Measurements from ENCODE around the gene RTEL1. TPM values are rescaled to one million over a fixed set of nuclear protein-coding genes. Genes with fewer than 3 reads are reported as not detected.

The RTEL1 gene
- polyA plus RNA-seq, 1 of the 3 experiments (the other 2 are of a cell fraction) = 9.9 TPM

DNA sequence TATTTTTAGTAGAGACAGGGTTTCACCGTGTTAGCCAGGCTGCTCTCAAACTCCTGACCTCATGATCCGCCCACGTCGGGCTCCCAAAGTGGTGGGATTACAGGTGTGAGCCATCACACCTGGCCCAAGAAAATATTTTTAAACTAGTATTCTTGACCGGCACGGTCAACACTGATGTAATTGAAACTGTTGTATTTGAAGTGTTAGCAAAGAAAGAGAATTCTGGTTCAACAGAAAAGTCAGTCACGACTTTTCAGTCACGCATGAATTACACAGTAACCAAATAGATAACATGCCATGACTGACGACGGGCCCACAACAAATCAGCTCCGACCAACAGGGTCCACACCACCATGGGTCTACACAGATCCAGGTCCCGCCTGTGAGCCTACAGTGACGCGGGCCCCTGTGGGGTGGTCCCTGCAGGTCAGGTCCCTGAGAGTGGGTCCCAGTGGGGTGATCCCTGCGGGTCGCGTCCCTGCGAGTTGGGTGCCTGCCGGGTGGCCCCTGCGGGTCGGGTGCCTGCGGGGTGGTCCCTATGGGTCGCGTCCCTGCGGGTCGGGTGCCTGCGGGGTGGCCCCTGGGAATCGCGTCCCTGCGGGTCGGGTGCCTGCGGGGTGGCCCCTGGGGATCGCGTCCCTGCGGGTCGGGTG, 32.2 kb upstream of the RTEL1 start:
- Histone ChIP-seq H3K9me2 (no peaks in the 10 kb centered on the region), H4K20me1 (ENCODE audit: insufficient read depth) (no peaks in the 10 kb centered on the region), H3K4me2 (peak overlapping the region; percentile 98), H2AFZ (ENCODE audit: low read depth) (no peak overlapping the region), H3K4me1 (ENCODE audit: control insufficient read depth in 1 of 2, insufficient read depth in 2 of 2, low read depth in 1 of 2, low read length in 1 of 2) (peaks cover 6 to 8% of the 10 kb centered on the region in 2 experiments; a peak in 2 of 4 replicates), H3K79me2 (ENCODE audit: insufficient read depth) (peaks cover 62% of the 10 kb centered on the region), H3F3A (replicated peaks; ENCODE audit: insufficient read depth) (no peaks in the 10 kb centered on the region), H3K36me3 (replicated peaks in 1 of 2; ENCODE audit: control insufficient read depth in 1 of 2, insufficient read depth in 2 of 2, low read length in 1 of 2) (no peaks in the 10 kb centered on the region), H3K27ac (ENCODE audit: low read depth in 2 of 2, low read length in 1 of 2) (peak overlapping the region; percentile 52 to 90; a peak in 3 of 4 replicates), H3K9me3 (no peaks in the 10 kb centered on the region), H3K9ac (peak overlapping the region; percentile 96), H3K4me3 (ENCODE audit: low read depth in 2 of 2, low read length in 1 of 2) (peak overlapping the region; percentile 63 to 76), H3K27me3 (ENCODE audit: insufficient read depth) (no peaks in the 10 kb centered on the region)
- DNase-seq = peak; percentile 67
- POLR2A ChIA-PET = no interaction called here
- TF ChIP-seq POLR2AphosphoS5 (IDR thresholded peaks at IDR 0.05; ENCODE audit: low read depth, low read length) (peak; percentile 8; the same call in 1 of the 2 replicates), RCOR1 (IDR thresholded peaks at IDR 0.05; ENCODE audit: low read length) (no peak)
- WGBS (ENCODE audit: low lambda C conversion rate) = 49% methylated on average over 13 of the region's 36 CpGs
- CTCF ChIA-PET = interaction anchor here (1.1 to 1.2 kb wide), 2 partner anchors 82 to 88 kb away, joined by 3 read pairs; no protein-coding TSS in a partner anchor

DNA sequence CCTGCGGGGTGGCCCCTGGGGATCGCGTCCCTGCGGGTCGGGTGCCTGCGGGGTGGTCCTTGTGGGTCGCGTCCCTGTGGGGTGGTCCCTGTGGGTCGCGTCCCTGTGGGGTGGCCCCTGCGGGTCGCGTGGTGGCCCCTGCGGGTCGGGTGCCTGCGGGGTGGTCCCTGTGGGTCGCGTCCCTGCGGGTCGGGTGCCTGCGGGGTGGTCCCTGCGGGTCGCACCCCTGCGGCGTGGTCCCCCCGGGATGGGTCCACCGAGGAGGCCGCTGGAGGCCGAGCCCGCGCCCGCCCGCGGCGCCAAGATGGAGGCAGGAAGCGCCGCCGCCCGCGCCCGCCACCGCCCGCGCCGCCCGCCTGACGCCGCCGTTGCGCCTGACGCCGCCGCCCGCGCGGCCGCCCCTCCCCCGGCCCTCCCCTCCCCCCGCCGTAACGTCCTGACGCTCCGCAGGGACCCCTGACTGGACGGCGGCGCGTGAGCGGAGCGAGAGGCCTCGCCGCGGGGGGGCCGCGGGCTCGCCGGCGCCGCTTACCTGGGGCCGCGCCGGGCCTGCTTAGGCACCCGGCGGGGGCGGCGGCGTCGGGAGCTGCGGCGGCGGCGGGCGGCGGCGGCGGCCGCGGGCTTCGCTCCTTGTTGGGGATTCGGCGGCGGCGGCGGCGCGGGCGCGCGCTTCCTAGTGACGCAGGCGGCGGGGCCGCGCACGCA, 31.5 kb upstream of the RTEL1 start, which contains the start of gene GMEB2:
Gene GMEB2 (minus strand): TSS at position 678 of the 705 bp plus-strand sequence. CDS start 7,704 bp downstream, outside the sequence.
- Histone ChIP-seq H4K20me1 (ENCODE audit: insufficient read depth) (no peaks in the 10 kb centered on the region), H3F3A (replicated peaks; ENCODE audit: insufficient read depth) (no peaks in the 10 kb centered on the region), H3K9me3 (no peaks in the 10 kb centered on the region), H3K9ac (peak within 1 kb of the TSS; percentile 96), H3K4me2 (peak within 1 kb of the TSS; percentile 98), H2AFZ (ENCODE audit: low read depth) (no peak within 1 kb of the TSS), H3K27ac (ENCODE audit: low read depth in 2 of 2, low read length in 1 of 2) (peak within 1 kb of the TSS; percentile 58 to 90), H3K4me3 (ENCODE audit: low read depth in 2 of 2, low read length in 1 of 2) (peak within 1 kb of the TSS; percentile 76 to 93), H3K27me3 (ENCODE audit: insufficient read depth) (no peaks in the 10 kb centered on the region), H3K9me2 (no peaks in the 10 kb centered on the region), H3K4me1 (ENCODE audit: control insufficient read depth in 1 of 2, insufficient read depth in 2 of 2, low read depth in 1 of 2, low read length in 1 of 2) (peaks cover 6 to 8% of the 10 kb centered on the region in 2 experiments; a peak in 2 of 4 replicates), H3K36me3 (replicated peaks in 1 of 2; ENCODE audit: control insufficient read depth in 1 of 2, insufficient read depth in 2 of 2, low read length in 1 of 2) (no peaks in the 10 kb centered on the region), H3K79me2 (ENCODE audit: insufficient read depth) (peaks cover 56% of the 10 kb centered on the region)
- no CpG with 5 or more reads among the region's 114 CpGs for WGBS (ENCODE audit: low lambda C conversion rate)
- CTCF ChIA-PET = interaction anchor here (0.8 to 1.4 kb wide), 6 partner anchors 9 to 354 kb away, joined by 3 to 5 read pairs (median 4); partner anchors contain the start of gene PRPF6
- peak; percentile 95 for DNase-seq
- POLR2A ChIA-PET = interaction anchor here (0.6 to 1.6 kb wide), 5 partner anchors 15 to 353 kb away, joined by 3 to 8 read pairs (median 4); partner anchors contain the start of genes HELZ2, PPDPF, RTEL1 and SAMD10
- TF ChIP-seq CHD2 (IDR thresholded peaks at IDR 0.05; ENCODE audit: low read length, partially characterized antibody) (peak; percentile 31), EP300 (IDR thresholded peaks at IDR 0.05; ENCODE audit: borderline replicate concordance in 1 of 2, low read depth in 1 of 2, low read length in 1 of 2) (peak in 1 of 2 experiments; percentile 37; a peak in 1 of 4 replicates), USF1 (IDR thresholded peaks at IDR 0.05; ENCODE audit: borderline replicate concordance, low read depth) (no peak), YY1 (IDR thresholded peaks at IDR 0.05; ENCODE audit: low read depth) (peak; percentile 65; the same call in 1 of the 2 replicates), NFIC (IDR thresholded peaks at IDR 0.05; ENCODE audit: borderline replicate concordance) (no peak), PBX3 (IDR thresholded peaks at IDR 0.05) (no peak), RCOR1 (IDR thresholded peaks at IDR 0.05; ENCODE audit: low read length) (no peak), ELF1 (IDR thresholded peaks at IDR 0.05) (no peak), FOXM1 (IDR thresholded peaks at IDR 0.05; ENCODE audit: low read depth) (no peak), RXRA (IDR thresholded peaks at IDR 0.05; ENCODE audit: borderline replicate concordance, low read depth) (no peak), TEAD4 (IDR thresholded peaks at IDR 0.05; ENCODE audit: borderline replicate concordance, insufficient read depth) (no peak), SMC3 (IDR thresholded peaks at IDR 0.05; ENCODE audit: low read depth, low read length) (no peak), GATA2 (CRISPR knock-in tag; IDR thresholded peaks at IDR 0.05) (no peak), RFX5 (IDR thresholded peaks at IDR 0.05; ENCODE audit: low read length) (no peak), MXI1 (IDR thresholded peaks at IDR 0.05; ENCODE audit: low read depth, low read length) (no peak), TCF12 (IDR thresholded peaks at IDR 0.05) (no peak), TAF1 (IDR thresholded peaks at IDR 0.05; ENCODE audit: borderline replicate concordance, low read depth, low read length) (peak; percentile 32; the same call in 1 of the 2 replicates), FOXJ3 (CRISPR knock-in tag; IDR thresholded peaks at IDR 0.05) (no peak), RAD21 (IDR thresholded peaks at IDR 0.05; ENCODE audit: low read length) (no peak), JUND (IDR thresholded peaks at IDR 0.05) (no peak), MEF2A (IDR thresholded peaks at IDR 0.05; ENCODE audit: borderline replicate concordance, low read depth) (no peak)
- TF ChIP-seq, protein P1, sequence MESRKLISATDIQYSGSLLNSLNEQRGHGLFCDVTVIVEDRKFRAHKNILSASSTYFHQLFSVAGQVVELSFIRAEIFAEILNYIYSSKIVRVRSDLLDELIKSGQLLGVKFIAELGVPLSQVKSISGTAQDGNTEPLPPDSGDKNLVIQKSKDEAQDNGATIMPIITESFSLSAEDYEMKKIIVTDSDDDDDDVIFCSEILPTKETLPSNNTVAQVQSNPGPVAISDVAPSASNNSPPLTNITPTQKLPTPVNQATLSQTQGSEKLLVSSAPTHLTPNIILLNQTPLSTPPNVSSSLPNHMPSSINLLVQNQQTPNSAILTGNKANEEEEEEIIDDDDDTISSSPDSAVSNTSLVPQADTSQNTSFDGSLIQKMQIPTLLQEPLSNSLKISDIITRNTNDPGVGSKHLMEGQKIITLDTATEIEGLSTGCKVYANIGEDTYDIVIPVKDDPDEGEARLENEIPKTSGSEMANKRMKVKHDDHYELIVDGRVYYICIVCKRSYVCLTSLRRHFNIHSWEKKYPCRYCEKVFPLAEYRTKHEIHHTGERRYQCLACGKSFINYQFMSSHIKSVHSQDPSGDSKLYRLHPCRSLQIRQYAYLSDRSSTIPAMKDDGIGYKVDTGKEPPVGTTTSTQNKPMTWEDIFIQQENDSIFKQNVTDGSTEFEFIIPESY (IDR thresholded peaks at IDR 0.05; ENCODE audit: borderline replicate concordance, low read depth) = no peak

Data from SK-N-SH (cell line).